ENCODE data around the gene TBC1D4. TPM values are rescaled to one million over a fixed set of nuclear protein-coding genes. Genes with fewer than 3 reads are reported as not detected.

The TBC1D4 gene
- total RNA-seq, 1 donor from 2014 or later = 42.9 TPM

DNA sequence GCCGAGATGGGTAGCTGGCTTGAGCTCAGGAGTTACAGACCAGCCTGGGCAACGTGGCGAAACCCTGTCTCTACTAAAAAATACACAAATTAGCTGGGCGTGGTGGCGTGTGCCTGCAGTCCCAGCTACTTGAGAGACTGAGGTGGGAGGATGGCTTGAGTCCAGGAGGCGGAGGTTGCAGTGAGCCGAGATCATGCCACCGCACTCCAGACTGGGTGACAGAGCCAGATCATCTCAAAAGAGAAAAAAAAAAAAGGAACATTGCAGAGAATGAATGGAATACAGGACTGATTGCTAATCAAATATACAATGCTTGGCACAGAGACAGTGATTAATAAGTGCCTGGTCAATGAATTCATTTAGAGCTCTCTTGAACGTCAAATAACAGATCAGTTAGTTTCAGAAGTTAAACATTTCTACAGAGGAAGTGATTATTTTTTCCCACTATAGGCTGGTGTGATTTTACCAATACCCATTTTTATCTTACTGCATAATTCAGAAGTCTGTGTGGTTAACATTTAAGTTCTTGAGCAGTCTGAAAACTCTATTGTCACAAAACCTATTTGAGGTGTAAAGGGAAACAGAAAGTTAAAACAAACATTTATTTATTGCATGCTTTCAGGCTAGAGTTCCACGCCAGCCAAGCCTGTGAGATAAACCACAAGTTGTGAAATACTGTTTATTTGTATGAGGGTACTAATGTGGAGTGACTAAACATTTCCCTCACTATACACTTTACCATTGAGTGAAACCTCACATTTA is 7.7 kb upstream of the TBC1D4 start:
- DNase-seq (ENCODE audit: low spot score) = no peak

DNA sequence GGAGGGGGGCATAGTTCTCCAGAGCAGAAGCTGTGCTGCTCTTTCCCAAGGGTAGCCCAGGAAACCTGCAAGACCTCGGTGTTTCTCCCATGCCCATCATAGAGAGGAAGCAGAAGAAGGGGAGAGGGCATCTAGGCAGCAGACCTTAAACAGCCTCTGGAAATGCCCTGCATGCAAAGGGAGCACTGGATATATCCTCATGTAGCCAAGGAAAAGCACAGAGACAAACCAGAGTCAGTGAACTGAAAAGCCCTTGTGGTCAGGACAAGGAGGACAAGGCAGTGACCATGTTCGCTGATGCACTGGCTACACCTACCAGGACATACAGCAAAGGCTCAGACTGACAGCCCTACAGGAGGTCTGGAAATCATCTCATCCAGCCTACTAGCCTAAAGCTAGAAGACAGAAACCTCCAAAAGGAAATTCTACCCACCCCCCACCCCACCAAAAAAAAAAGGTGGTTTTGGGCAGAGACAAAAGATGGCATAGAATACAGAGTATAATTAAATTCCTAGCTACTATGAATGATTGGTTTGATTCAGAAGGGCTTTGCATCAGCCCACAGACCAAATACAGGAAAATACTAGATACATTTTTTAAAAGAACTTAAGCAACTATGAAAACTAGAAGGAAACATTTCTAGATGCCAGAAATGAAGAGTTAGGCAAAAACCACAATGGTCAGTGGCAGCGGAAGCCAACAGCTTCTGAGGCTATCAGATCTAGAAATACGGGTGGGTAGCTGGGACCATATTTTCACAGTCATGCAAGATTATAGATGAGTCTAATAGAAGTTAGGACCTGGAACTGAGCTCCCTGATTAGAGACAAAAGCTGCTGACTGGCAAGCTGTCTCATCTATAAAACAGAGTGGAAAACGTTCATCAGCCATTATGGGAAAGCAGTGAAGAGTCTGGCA is 4.4 kb upstream of the TBC1D4 start:
- no peak for DNase-seq (ENCODE audit: low spot score)

DNA sequence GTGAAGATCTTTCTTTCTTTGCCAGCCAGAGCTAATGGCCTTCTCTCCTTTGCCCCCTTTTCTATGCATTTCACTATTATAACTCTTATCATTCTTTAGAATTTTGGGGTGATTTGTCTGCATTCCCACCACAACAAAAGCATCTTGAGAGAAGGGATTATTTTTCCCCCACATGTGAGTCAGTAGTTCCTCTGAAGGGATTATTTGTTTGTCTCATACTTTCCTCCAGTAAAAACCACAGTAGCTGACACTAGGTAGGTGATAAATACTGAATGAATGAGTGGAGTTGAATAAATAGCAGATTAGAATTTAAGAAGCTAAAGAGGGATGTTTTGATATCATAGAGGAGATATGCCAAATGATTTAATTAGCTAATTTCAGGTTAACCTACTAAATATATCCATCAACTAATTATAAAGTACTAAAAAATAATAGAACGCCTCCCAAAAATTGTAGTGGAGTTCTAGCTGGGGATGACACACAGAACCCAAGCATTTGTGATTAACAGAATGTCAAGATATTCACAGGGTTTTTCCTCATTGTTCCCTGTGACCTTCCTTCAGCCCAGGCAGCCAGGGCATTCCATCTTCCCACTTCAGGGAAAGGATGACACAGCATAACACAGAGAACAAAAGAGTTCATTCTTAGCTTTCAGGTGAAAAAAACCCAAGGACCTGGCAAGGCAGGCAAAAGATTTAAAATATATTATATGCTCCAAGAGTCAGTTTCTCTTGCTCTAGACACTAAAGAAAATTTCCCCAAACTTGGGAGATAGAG is 3.5 kb upstream of the TBC1D4 start:
- DNase-seq (ENCODE audit: low spot score) = no peak

- no peak for DNase-seq (ENCODE audit: low spot score)
Measured at GRCh38 chr13:75482820-75483079, 781 bp upstream of the TBC1D4 start.

GRCh38 chr13:75481176-75482069 is 546 bp downstream of the TBC1D4 start:
- DNase-seq (ENCODE audit: low spot score) = peak; percentile 38

DNA sequence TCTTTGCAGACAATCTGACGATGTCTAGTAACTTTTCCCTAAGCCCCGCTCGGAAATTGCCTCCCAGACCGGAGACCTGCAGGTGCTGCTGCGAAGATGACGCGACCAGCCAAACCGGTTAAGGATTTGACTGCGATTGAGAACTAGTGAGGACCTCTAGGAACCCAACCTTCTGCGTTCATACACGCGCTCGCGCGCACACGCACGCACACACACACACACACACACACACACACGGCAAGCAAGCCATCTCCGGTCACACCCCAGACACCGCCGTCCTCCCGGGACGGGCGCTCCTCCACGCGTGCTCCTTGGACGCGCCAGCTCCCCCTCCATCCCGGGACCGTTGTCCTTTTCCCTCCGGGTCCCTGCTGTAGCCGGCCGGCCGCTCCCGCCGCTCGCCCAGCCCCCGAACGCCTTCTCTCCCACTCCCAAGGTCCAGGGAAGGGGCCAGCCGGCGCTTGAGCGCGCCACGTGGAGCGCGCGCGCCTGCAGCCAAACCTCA is 1.2 kb downstream of the TBC1D4 start:
- DNase-seq (ENCODE audit: low spot score) = peak; percentile 77

DNA sequence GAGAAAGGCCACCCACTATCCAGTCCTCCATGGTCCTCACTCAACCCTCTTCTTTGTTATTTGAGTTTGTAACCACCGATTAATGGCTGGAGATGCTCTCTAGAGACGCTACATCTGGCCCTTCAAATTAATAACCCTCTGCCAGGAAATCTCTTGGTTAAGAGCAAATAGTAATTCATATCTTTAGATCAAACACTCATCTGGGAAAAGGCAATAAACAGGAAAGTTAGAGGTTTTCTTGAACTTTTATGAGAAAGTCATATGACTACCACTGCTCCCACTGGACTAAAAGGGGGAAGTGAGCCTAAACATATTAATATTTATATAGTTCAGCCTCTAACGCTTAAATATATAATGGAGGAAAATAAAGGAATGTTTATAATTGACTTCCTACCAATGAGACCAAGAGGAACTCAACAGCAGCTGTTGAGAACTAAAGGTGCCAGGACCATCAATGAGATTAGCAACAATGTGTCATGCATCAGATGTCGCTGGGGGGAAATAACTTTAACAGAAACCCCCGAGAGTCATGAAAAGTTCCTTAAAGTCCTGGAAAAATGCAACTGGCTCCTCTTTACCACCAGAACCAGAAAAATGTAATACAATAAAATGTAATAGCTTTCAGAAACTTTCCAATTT is 2.7 kb downstream of the TBC1D4 start:
- no peak for DNase-seq (ENCODE audit: low spot score)

- no peak for DNase-seq (ENCODE audit: low spot score)
Measured at GRCh38 chr13:75478659-75479058, 3.3 kb downstream of the TBC1D4 start.

GRCh38 chr13:75474956-75475355 is 7.0 kb downstream of the TBC1D4 start:
- DNase-seq (ENCODE audit: low spot score) = no peak

DNA sequence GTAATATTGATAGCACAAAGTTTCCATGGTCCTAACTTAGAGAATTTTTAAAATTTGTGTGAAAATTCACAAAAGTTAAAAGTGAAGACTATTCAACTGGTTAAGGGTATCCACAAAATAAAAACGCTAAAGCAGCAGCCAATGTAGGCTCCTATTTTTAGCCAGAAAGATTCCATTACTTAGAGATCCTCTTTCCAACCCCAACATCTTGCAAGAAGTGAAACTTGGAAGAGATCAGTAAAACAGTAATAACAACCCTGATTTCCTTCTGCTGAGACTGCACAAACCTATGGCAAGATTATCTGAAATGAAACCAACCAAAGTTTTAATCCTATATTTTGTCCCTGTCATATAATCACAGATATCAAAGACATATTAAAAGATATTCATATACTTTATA is 8.5 kb downstream of the TBC1D4 start:
- peak; percentile 61 for DNase-seq (ENCODE audit: low spot score)

DNA sequence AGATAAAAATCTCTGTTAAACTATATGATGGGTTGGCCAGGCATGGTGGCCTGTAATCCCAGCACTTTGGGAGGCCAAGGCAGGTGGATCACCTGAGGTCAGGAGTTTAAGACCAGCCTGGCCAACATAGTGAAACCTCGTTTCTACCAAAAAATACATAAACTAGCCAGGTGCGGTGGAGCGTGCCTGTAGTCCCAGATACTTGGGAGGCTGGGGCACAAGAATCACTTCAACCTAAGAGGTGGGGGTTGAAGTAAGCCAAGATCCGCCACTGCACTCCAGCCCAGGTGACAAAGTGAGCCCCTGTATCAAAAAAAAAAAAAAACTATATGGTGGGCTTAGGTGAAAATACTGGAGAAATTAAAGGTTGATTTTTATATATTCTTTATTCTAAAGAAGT is 11.3 kb downstream of the TBC1D4 start:
- DNase-seq (ENCODE audit: low spot score) = no peak

DNA sequence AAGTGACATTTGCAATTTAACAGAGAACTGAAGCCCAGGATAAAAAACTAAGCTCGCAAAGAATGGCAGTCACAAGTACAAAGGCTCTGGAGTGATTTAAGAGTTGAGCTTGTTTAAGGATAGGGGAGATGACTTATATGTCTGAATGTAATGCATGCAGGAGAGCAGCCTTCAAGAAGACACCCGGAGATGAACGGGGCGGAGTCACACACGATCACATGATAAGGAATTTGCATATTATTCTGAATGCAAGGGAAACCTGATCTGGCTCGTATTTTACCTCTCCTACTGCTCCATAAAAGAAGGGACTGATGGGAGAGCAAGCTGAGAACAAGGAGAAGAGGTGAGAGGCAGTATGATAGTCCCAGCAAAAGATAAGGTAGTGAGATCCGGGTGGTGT is 12.9 kb downstream of the TBC1D4 start:
- DNase-seq (ENCODE audit: low spot score) = no peak

- DNase-seq (ENCODE audit: low spot score) = no peak
Measured at GRCh38 chr13:75468602-75469001, 13.4 kb downstream of the TBC1D4 start.

- no peak for DNase-seq (ENCODE audit: low spot score)
Measured at GRCh38 chr13:75468098-75468497, 13.9 kb downstream of the TBC1D4 start.

GRCh38 chr13:75467040-75467728 is 14.8 kb downstream of the TBC1D4 start:
- no peak for DNase-seq (ENCODE audit: low spot score)

DNA sequence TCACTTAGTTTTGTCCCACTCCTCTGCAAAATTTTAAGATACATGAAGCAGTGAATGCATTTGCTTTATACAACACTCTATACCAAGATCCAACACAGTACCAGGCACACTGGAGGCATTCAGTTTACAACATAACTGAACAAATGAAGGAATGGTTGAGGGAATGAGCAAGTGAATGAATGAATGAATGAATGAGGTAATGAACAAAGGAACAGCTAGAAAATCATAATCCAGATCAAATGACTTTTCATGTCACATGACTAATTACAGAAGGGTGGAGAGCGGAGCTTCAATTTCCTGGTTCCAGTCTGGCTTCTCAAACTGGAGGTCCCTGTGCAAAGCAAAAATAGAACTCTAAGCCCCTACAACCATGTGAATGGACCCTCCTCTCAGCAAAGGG is 16.7 kb downstream of the TBC1D4 start:
- DNase-seq (ENCODE audit: low spot score) = no peak

DNA sequence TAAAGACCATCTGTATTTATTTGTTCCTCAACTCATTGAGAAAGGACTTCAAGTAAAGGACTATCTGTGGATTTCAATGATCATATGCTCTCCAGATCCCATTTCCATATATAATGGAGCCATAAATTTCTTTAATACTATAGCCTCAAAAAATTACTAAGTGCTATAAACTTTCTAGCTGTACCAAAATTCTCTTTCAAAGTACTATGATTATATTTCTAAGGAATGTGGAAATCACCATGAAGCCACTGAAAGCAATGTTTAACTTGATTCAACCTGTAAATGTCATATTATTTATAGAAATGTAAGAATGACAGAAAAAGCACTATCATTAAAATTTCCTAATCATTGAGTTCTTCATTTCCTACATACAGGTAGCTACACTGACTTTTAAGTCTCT is 20.7 kb downstream of the TBC1D4 start:
- DNase-seq (ENCODE audit: low spot score) = no peak

DNA sequence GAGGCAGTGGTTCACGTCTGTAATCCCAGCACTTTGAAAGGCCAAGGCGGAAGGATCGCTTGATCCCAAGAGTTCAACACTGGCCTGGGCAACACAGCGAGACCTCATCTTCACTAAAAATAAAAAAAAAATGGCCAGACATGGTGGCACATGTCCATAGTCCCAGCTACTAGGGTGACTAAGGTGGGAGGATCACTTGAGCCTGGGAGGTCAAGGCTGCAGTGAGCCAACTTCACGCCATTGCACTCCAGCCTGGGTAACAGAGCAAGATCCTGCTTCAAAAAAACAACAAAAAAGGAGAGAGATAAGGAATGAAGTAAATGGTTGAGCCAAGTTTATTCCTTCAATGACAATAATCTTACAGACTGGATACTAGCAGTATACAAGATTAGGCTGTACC is 21.3 kb downstream of the TBC1D4 start:
- no peak for DNase-seq (ENCODE audit: low spot score)

GRCh38 chr13:75458696-75459422 is 23.1 kb downstream of the TBC1D4 start:
- no peak for DNase-seq (ENCODE audit: low spot score)

Measured in umbilical cord (tissue), 2 donors.